HuH-7.5 (cell line): ENCODE results near the gene CYP11A1.
A peak's percentile ranks its signal among the peaks of the same experiment; 100 is the strongest.

Source experiments
- DNase-seq: peaks from one replicate; pipeline ENCODE4 v3.0.0; 2011; ENCODE audit warnings: low spot score

Gene CYP11A1

DNA sequence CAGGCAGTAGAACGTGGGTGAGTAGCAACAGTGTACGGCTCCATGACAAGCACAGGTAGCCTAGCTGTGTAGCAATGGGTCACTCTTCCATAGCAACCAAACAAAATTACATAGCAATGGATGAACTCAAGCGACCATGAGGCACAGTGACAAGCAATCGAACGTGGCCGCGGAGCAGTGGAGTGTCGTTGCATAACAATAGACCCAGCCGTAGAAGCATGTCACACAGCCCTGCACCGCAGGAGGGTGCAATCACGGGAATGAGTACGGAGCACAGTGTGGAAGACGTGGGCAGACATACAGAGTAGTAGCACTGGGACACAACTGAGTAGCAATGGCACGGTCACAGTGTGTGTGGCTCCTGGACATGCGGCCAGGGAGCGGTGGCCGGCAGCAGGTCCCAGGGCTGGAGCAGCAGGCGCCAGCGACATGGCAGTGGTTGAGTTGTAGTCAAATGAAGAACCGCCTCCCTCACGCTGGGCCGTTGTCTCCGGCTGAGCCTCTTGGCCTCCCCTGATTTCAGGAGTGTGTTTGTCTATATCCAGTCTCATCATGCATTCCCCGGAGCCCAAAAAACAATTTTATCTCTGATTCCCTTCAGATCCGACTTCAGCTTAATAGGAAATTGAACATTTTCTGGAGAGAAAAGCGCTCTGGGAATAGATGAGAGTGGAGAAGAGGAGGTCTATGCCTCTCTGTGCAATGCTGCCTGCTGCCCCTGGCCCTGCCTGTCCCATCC lies 67.2 kb downstream of the CYP11A1 start:
- DNase-seq, result no peak

DNA sequence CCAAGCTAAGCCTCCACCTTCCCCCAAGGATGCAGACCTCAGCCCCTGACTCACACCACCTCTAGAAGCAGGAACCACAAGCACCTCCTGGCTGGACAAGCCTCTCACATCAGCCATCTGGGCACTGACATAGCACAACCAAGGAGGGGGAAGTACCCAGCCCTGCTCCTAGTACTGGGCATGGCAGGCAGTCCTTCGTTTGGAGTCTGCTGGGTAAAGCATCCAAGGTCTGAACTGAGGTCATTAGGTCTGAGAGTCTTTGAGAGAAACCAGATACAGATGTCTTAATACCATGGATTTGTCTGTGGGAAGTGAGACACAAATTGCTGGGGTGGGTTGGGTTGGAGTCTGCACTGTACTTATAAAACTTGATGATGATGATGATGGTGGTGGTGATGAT lies 69.6 kb downstream of the CYP11A1 start:
- no peak for DNase-seq

DNA sequence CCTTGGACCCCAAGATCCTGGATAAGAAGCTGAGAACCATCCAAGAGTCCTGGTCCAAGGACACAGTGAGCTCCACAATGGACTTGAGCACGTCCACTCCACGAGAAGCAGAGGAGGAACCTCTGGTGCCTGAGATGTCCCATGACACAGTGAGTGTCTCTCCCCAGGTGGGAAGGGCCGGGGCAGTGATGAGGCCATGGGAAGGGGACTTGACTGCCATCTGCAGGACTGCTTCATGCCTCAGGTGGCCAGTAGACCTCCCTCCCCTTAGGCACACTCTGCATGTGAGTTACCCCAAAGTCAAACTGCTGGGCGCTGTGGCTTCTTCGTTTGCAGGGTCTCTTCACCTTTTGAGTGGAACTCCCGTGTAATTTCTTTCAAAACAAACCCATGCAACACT lies 71.6 kb downstream of the CYP11A1 start:
- no peak for DNase-seq

GRCh38 chr15:74294010-74294409 lies 73.4 kb downstream of the CYP11A1 start:
- DNase-seq, result no peak

- no peak for DNase-seq
Measured at GRCh38 chr15:74293021-74293810, 74.2 kb downstream of the CYP11A1 start.

GRCh38 chr15:74291101-74292071 lies 76.1 kb downstream of the CYP11A1 start:
- peak; percentile 90 for DNase-seq

- DNase-seq, result no peak
Measured at GRCh38 chr15:74290645-74291044, 76.8 kb downstream of the CYP11A1 start.

- no peak for DNase-seq
Measured at GRCh38 chr15:74289671-74290070, 77.8 kb downstream of the CYP11A1 start.
